NOMO-1 (cell line): ENCODE results near the gene LRRC42.

Experiments
- DNase-seq, 2 experiments: peaks; one replicate each; lab custom pipeline; 2025; ENCODE audit not compliant: unreplicated experiment in 2 of 2; lab: John Stamatoyannopoulos, UW

LRRC42 gene, protein sequence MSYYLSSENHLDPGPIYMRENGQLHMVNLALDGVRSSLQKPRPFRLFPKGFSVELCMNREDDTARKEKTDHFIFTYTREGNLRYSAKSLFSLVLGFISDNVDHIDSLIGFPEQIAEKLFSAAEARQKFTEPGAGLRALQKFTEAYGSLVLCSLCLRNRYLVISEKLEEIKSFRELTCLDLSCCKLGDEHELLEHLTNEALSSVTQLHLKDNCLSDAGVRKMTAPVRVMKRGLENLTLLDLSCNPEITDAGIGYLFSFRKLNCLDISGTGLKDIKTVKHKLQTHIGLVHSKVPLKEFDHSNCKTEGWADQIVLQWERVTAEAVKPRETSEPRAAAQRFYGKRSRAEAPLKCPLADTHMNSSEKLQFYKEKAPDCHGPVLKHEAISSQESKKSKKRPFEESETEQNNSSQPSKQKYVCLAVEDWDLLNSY

DNA sequence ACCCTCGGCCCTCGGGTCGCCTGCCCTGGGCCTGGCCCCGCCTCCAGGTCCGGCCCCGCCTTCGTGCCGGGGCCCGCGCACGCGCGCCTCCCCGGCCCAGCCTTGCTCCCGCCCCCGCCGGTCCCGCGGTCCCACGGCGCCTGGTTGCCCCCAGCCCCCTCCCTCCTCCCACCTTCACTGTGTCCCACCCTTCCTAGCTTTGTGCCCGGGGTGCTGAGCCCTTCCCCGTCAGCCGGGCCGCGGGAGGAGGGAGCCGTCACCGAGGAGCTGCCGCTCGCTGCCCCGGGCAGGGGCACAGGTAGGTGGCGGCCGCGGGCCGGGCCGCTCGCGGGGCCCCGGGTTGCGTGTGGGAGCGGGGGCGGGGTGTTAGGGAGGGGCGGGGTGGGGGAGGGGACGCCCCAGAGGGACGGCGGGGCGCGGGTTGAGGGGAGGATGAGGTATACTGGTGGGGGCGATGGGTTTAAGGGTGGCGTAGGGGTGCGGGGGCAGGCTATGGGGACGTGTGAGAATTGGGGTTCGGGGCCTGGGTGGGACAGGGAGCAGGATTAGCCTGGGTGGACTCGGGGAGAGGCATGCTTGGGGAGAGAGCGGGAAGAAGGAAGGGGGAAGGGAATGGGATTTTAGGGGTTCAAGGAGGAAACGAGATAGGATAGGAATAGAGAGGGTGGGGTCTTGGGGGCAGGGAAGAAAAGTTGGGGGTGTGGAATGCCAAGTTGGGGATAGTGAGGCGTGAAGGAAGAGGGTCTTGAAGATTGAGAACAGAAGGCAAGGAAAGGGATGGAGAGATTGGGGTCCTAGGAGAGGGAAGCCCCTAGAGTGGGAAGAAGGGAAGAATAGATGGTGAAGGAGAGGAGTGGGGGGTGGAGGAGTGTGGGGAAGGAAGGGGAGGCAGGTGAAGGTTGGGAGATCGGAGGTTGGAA is at the start of gene LRRC42:
Gene LRRC42 (plus strand): TSS at position 99 of the 920 bp plus-strand sequence. CDS start 5,650 bp downstream, outside the sequence.
- peak; percentile 49 to 86 for DNase-seq

DNA sequence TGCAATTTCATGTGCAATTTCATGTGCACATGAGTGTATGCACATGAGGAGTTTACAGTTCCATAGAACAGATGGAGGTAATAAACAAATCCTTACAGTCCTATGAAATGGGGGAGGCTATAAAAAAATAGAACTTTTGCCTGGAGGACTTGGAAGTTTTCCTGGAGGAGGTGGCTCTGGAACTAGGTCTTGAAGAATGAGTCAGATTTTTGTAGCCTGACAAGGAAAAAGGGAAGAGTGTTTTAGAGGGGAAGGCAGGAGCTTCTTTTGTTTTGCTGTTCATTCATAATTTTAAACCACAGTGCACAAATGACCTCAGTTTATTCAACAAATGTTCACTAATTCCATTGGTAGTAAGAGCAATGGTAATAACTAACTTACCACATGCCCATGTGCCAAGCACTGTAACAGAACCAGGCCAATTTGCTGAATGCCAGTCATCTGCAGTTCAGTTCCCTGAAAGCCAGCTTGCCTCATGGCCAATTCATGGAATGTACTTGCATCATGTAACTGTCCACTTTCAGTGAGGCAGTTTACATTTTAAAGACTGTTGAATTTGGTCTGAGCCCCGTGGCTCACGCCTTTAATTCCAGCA is 49.4 kb upstream of the LRRC42 start:
- no peak for DNase-seq

DNA sequence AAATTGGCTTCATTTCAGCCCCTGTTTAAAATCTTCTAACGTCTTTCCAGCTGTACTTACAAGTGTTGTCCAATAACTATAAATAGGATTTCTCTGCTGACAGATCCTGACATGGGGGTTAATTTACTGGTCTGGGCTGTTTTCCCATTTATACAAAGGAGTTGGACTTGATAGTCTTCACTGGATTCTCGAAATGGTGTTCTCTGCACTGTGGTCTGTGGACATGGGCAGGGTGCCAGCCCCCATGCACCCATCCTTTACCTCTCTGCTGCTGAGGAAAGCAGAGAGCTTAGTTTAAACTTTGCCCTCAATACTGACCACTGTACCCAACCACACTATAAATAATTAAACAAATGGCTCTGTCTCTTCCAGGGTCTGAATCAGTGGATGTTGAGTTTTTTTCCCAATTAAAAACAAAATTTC is 46.9 kb upstream of the LRRC42 start:
- DNase-seq, result no peak

DNA sequence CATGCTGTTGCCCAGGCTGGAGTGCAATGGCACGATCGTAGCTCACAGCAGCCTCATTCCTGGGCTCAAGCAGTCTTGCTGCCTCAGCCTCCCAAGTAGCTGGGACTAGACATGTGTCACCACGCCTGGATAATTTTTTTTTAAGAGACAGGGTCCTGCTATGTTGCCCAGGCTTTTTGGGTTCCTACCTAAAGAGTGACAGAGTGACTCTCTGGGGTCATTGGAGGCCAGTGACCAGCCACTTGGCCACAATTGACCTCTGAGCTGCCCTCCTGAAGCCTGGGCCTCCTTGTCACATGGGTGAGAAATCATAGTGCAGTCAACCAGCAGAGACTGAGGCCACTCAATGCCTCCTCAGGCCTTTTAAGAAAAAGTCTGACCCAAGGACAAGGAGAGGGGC is 46.4 kb upstream of the LRRC42 start:
- DNase-seq, result no peak

DNA sequence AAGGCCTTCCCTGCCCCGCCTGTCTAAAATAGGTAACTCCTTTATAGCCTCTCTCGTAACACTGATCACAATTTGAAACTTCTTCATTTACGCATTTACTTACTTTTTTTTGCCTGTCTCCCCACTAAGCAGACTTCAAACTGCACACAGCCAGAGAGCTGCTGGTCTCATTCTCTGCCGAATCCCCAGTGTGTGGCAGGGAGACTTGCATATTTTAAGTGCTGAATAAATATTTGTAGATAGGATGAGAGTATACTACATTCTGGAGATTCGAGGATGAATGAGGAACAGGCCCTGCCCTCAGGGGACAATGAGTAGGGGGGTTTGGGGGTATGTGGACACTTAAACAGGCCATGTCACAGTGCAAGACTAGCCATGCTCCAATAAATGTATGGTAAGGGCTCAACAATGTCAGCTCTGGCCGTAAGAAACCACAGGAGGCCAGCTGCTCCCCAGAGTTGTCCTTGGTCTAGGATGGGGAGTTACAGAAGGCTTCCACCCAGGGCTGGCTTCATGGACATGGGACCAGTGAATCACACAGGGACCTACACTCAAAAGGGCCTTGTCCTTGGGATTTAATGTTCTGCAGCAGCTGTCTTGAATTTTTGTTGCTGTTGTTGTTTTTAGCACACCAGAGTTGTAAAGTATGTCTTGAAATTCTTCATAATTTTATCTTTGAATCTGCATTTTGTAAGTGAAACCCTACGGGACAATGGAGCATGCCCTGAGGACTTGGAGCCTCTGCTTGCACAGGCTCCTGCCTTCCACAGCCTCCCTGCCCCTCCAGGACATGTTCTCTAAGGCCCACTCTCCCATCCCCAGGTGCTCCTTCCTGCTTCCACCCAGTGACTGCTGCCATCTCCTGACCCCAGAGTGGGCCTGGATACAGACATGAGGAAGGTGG is 43.7 kb upstream of the LRRC42 start:
- DNase-seq, result no peak

DNA sequence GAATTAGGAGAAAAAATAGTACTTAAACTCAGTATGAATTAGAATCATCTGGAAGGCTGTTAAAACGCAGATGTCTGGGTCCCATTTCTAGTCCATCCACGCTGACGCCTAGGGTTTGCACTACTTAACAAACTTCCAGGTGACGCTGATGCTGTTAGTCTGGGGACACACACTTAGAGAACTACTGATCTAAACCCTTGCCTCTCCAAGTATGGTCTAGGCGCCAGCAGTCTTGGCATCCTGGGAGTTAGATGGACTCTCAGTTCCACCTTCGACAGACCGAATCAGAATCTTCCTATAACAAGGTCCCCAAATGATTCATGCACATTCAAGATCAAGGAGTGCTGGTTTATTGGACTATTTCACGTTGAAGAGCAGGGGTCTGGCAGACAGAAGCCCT is 40.6 kb upstream of the LRRC42 start:
- DNase-seq, result no peak

DNA sequence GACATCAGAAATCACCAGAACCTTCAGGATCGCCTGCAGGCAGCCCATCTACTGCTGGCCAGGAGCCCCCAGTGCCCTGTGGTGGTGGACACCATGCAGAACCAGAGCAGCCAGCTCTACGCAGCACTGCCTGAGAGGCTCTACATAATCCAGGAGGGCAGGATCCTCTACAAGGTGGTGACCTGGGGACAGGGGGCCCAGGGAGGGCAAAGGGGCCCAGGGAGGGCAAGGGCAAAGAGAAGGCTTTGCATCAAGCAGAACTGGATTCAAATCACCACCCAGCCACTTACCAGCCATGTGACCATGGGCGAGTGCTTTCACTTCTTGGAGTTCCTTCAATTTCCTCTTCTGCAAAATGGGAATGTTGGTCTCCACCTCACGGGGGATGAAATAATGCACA is 40.0 kb upstream of the LRRC42 start:
- DNase-seq, result no peak

DNA sequence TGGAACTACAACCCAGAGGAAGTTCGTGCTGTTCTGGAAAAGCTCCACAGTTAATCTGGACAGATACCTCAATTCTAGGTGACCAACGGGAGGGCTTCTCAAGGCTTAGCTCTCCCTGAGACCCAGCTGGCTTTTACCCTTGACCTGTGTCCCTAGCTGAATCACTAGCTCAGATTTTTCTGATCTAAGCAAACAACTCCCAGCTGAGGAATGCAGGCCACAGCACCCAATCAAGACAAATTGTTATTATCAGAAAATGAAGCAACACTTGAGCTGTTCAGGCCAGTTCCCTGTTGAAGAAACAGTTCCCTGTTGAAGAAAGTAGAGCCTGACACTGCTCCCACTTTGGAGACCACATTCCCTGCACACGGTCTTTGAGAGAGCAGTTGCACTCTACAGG is 36.2 kb upstream of the LRRC42 start:
- no peak for DNase-seq

DNA sequence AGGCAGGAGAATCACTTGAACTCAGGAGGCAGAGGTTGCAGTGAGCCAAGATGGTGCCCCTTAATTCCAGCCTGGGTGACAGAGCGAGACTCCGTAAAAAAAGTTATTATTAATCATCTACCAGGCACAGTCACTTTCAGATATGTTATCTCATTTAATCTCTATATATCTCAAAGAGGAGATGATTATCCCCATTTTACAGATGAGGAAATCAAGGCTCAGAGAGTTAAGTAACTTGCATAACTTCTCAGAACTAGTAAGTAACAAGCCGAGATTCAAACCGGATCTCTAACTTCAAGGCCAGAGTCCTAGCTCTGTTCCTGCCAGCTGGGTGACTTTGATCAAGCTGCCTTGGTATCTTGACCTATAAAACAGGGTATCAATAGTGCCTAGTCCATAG is 34.7 kb upstream of the LRRC42 start:
- no peak for DNase-seq

DNA sequence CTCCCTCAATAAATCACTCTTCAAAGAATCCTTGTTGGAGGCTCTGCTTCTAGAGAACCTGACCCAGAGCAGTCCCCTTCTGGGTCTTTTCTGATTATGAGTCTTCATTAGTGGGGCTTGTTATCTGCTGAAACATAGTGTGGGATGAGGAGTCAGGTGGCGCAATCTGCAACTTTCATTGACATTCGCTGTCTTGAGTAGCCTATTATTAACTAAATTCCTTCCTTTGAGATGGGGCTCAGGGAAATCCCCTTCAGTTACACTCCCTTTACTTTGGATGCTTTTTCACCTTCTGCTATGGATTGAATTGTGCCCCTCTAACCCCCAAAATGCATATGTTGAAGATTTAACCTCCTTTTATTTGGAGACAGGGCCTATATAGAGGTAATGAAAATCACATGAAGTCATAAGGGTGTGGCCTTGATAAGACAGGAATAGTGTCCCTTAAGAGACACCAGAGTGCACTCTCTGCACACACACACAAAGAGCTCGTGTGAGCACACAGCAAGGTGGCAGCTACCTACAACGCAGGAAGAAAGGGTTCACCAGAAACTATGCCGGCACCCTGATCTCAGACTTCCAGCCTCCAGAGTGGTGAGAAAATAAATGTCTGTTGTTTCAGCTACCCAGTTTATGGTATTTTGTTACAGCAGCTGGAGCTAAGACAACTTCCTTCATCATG is 32.7 kb upstream of the LRRC42 start:
- DNase-seq, result no peak

DNA sequence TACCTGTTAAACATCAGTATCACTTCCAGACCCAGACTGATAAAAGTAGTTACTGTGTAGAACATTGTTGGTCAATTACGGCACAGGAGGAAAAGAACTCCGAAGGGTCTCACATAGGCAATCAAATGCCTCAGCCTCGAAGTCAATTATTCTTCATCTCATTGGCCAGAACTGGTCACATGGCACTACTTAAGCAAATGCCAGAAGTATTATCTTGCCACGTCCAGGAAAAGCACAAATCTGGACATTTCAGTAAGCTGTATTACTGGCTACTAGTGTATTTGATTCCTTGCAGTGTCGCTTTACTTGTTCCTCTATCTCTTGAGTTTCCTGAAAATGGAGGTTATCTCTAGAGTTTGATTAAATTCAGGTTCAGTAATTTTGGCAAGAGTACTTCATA is 27.8 kb upstream of the LRRC42 start:
- DNase-seq, result no peak

DNA sequence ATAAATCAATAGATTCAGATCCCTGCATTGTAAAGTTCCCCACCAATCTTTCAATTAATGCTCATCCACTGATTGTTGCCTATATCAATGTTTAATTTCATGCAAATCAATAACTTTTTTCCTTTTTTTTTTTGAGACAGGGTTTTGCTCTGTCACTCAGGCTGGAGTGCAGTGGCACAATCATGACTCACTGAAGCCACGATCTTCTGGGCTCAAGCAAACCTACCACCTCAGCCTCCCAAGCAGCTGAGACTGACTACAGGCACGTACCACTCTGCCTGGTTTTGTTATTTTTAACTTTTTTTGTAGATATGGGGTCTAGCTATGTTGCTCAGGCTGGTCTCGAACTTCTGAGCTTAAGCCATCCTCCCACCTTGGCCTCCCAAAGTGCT is 26.5 kb upstream of the LRRC42 start:
- no peak for DNase-seq

DNA sequence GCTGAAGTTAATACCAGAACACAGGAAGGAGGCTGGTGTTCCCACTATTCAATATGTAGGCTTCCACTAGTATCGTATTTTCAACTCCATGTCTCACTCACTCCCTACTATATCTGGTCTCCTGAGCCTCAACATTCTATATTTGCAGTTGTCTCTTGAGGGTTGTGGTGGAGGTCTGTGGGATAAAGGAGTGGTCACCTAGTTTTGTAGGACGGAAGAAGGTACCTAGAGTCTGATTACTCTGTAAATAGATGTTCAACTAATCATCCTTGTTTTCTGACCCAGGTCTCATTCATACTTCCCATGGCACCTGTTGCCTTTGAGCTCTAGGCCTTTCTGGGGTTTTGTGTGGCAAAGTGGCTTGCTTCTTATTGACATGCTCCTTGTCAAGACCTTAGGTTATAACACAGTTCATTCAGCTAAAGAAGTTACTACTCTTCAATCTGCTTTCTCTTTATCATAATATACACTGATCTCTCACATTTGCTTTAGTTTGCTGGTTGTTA is 18.7 kb upstream of the LRRC42 start:
- DNase-seq, result no peak

DNA sequence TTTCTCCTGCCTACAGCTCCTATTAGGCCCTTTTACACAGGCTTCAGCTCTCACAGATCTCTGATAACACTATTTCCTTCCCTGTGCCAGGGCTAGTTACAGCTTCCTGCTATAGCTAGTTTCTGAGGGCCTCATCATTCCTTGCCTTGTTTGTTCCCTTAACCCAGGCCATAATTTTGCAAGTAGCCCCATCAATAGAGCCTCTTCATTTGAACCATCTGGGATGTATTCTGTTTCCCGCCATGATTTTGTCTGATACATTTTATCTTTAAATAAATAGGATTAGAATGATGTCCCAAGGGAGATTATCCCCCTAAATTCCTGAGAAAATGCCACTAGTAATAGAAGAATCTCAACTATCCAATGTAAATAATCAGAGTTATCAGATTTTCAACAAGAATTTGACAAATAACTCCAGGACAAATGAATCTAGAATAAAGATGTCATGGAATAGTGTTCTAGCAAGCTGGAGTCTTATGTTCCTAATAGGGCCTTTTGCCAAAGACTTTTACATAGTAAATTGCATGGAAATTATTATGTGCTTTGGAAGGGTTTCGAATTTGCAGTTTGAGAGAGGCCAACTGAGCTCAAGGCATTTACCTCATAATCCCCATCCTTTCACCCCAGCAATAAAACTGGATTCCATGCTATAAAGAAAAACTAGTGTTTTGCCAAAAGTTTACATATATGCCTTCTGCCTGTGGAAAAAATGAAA is 16.7 kb upstream of the LRRC42 start:
- DNase-seq, result no peak

DNA sequence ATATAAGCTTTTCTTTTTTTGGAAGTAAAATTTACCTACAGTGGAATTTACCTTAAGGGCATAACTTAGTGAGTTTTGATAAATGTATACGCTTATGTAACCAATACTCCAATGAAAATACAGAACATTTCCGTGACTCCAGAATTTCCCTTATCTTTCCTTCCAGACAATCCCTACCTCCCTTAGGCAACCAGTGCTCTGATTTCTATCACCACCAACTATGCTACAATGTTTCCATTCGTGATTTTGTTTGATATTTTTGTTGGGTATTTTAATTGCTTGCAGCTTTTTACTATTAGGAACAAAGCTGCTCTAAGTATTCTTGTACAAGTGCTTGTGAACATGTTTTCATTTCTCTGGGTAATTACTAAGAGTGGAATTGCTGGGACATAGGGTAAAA is 15.2 kb upstream of the LRRC42 start:
- DNase-seq, result no peak

DNA sequence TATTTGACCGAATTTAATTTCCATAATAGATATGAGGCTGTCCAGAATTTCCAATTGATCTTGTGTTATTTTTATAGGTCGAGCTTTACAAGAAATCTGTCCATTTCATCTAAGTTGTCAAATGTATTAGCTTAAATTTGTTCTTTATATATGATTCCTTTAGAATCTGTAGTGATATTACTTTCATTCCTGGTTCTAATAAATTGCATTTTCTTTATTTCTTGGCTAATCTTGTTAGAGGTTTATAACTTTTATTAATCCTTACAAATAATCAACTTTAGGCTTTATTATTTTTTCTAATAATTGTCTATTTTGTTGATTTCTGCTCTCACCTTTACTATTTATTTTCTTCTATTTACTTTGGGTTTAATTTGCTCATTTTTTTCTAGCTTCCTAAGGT is 14.6 kb upstream of the LRRC42 start:
- no peak for DNase-seq

DNA sequence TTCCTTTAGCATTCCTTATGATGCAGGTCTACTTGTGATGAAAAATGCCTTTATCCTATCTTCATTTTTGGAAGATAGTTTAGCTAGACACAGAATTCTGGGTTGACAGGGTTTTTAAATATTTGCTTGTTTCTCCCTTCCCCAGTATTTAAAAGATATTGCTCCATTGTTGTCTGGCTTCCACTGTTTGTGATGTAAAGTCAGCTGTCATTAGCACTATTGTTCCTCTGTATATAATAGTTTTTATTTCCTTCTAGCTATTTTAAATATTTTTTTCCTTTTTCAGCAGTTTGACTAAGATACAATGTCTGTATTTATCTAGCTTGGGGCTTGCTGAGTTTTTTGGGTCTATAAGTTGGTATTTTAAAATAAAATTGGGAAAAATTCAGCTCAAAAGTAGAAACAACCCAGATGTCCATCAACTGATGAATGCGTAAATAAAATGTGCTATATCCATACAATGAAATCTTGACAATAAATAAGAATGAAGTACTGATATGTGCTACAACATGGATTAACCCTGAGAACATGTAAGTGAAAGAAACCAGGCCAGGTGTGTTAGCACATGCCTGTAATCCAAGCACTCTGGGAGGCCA is 11.9 kb upstream of the LRRC42 start:
- no peak for DNase-seq

DNA sequence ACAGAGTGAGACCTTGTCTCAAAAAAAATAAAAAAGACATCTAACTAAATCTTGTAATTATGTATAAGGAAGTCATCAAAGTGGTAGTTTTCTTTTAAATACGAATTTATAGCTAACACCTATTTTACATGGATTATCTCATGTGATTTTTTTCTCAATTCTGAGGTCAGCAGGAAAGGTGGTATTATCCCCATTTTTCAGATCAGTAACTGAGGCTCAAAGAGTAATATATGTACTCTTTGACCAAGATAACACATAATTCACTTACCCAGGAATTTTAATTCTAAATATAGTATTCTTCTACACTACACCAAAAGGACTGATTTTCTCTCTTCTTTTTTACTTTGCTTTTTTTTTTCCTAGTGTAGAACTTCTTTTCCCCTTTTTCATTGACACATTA is 9.7 kb upstream of the LRRC42 start:
- DNase-seq, result no peak
